Right lobe of liver (tissue), 4 donors: Measurements from ENCODE around the gene BLM.
"Not testable (repeated sequence)": the region's sequence is repeated elsewhere in the genome, so short reads cannot be mapped to it uniquely, and the experiment has no call there.

Source experiments
- POLR2A ChIP-seq: fragments of 450-650 bp; IDR thresholded peaks from one replicate; pipeline ENCODE4 v1.6.1; 2017; ENCODE audit warnings: antibody characterized with exemption, mild to moderate bottlenecking
- TF ChIP-seq, protein P1 (sequence below), 4 donors: fragments of 200-600 bp in 3 of 4; fragments of 450-650 bp in 1 of 4; IDR thresholded peaks; one replicate each; pipeline versions ENCODE4 v1.5.1 to v1.8.0; 2016 to 2022; ENCODE audit warnings: antibody characterized with exemption in 4 of 4, mild to moderate bottlenecking in 2 of 4
- donor health status: DM: no; HTN: no; CAD: no.
- donor health status: DM: no; HTN: no; CAD: no.
- donor health status: DM: no; HTN: yes; CAD: no.

DNA sequence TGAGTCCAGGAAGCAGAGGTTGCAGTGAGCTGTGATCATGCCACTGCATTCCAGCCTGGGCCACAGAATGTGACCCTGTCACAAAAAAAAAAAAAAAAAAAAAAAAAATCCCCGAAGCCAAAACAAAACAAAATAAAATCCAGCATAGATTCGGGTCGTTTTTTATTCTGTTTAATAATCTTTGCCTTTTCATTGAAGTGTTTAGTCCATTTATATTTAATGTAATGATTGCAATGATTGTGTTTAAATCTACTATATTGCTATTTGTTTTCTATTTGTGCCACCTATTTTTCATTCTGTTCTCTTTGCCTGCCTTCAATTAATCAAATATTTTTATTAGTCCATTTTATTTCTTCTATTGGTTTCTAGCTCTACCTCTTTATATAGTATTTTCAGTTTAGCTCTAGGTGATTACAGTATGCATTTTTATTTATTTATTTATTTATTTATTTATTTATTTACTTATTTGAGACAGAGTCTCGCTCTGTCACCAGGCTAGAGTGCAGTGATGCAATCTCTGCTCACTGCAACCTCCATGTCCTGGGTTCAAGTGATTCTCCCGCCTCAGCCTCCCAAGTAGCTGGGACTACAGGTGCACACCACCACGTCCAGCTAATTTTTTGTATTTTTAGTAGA is 27.7 kb upstream of the BLM start:
- TF ChIP-seq POLR2A: not testable (repeated sequence)
- TF ChIP-seq, protein P1, sequence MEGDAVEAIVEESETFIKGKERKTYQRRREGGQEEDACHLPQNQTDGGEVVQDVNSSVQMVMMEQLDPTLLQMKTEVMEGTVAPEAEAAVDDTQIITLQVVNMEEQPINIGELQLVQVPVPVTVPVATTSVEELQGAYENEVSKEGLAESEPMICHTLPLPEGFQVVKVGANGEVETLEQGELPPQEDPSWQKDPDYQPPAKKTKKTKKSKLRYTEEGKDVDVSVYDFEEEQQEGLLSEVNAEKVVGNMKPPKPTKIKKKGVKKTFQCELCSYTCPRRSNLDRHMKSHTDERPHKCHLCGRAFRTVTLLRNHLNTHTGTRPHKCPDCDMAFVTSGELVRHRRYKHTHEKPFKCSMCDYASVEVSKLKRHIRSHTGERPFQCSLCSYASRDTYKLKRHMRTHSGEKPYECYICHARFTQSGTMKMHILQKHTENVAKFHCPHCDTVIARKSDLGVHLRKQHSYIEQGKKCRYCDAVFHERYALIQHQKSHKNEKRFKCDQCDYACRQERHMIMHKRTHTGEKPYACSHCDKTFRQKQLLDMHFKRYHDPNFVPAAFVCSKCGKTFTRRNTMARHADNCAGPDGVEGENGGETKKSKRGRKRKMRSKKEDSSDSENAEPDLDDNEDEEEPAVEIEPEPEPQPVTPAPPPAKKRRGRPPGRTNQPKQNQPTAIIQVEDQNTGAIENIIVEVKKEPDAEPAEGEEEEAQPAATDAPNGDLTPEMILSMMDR (IDR thresholded peaks at IDR 0.05): not testable (repeated sequence)
